ENCODE measurements around the gene GULP1.

The GULP1 gene

GRCh38 chr2:188596054-188596453 is 304.4 kb downstream of the GULP1 start:
- H3K4me2 ChIP-seq (ENCODE audit: low read length) = no peak overlapping the region
- H3K27me3 ChIP-seq (ENCODE audit: control insufficient read depth, low read length) = no peaks in the 10 kb centered on the region
- no peaks in the 10 kb centered on the region for H3K36me3 ChIP-seq (ENCODE audit: control insufficient read depth, low read length)
- no peaks in the 10 kb centered on the region for H3K4me1 ChIP-seq (ENCODE audit: control insufficient read depth, low read length)
- no peaks in the 10 kb centered on the region for H4K20me1 ChIP-seq (ENCODE audit: control insufficient read depth, insufficient read depth, low read depth, low read length)
- H3K4me3 ChIP-seq (ENCODE audit: low read length) = no peak overlapping the region
- TF ChIP-seq CTCF (IDR thresholded peaks at IDR 0.05; ENCODE audit: low read depth, low read length, poor library complexity, severe bottlenecking) = no peak
- no peak for TF ChIP-seq EZH2phosphoT487 (IDR thresholded peaks at IDR 0.05; ENCODE audit: borderline replicate concordance, low read length)
- H3K79me2 ChIP-seq (ENCODE audit: control insufficient read depth, low read length) = no peaks in the 10 kb centered on the region
- no peak overlapping the region for H3K27ac ChIP-seq (ENCODE audit: low read depth, low read length)
- no peaks in the 10 kb centered on the region for H3F3A ChIP-seq (ENCODE audit: control insufficient read depth, insufficient read depth)
- H3K9me3 ChIP-seq (ENCODE audit: control insufficient read depth, insufficient read depth, low read length) = no peaks in the 10 kb centered on the region
- no peaks in the 10 kb centered on the region for H3K9me2 ChIP-seq (replicated peaks; ENCODE audit: control insufficient read depth, low read length)

- no peak for TF ChIP-seq EZH2phosphoT487 (IDR thresholded peaks at IDR 0.05; ENCODE audit: borderline replicate concordance, low read length)
- TF ChIP-seq CTCF (IDR thresholded peaks at IDR 0.05; ENCODE audit: low read depth, low read length, poor library complexity, severe bottlenecking) = no peak
- H3K9me2 ChIP-seq (replicated peaks; ENCODE audit: control insufficient read depth, low read length) = no peaks in the 10 kb centered on the region
- no peaks in the 10 kb centered on the region for H3K9me3 ChIP-seq (ENCODE audit: control insufficient read depth, insufficient read depth, low read length)
- H3K4me2 ChIP-seq (ENCODE audit: low read length) = no peak overlapping the region
- no peaks in the 10 kb centered on the region for H3K4me1 ChIP-seq (ENCODE audit: control insufficient read depth, low read length)
- H3K36me3 ChIP-seq (ENCODE audit: control insufficient read depth, low read length) = no peaks in the 10 kb centered on the region
- no peaks in the 10 kb centered on the region for H4K20me1 ChIP-seq (ENCODE audit: control insufficient read depth, insufficient read depth, low read depth, low read length)
- no peak overlapping the region for H3K27ac ChIP-seq (ENCODE audit: low read depth, low read length)
- H3F3A ChIP-seq (ENCODE audit: control insufficient read depth, insufficient read depth) = no peaks in the 10 kb centered on the region
- H3K4me3 ChIP-seq (ENCODE audit: low read length) = no peak overlapping the region
- no peaks in the 10 kb centered on the region for H3K79me2 ChIP-seq (ENCODE audit: control insufficient read depth, low read length)
- H3K27me3 ChIP-seq (ENCODE audit: control insufficient read depth, low read length) = no peaks in the 10 kb centered on the region
These were observed 306.9 kb downstream of the GULP1 start for GRCh38 chr2:188598551-188598950.

GRCh38 chr2:188599140-188599539 is 307.5 kb downstream of the GULP1 start:
- no peak overlapping the region for H3K27ac ChIP-seq (ENCODE audit: low read depth, low read length)
- no peaks in the 10 kb centered on the region for H3K79me2 ChIP-seq (ENCODE audit: control insufficient read depth, low read length)
- no peaks in the 10 kb centered on the region for H3K4me1 ChIP-seq (ENCODE audit: control insufficient read depth, low read length)

More at GRCh38 chr2:188599140-188599539, 307.5 kb downstream of the GULP1 start:
- no peaks in the 10 kb centered on the region for H3K36me3 ChIP-seq (ENCODE audit: control insufficient read depth, low read length)
- TF ChIP-seq EZH2phosphoT487 (IDR thresholded peaks at IDR 0.05; ENCODE audit: borderline replicate concordance, low read length) (no peak), CTCF (IDR thresholded peaks at IDR 0.05; ENCODE audit: low read depth, low read length, poor library complexity, severe bottlenecking) (no peak)
- no peaks in the 10 kb centered on the region for H3K9me2 ChIP-seq (replicated peaks; ENCODE audit: control insufficient read depth, low read length)
- H3K4me2 ChIP-seq (ENCODE audit: low read length) = no peak overlapping the region
- no peak overlapping the region for H3K4me3 ChIP-seq (ENCODE audit: low read length)
- no peaks in the 10 kb centered on the region for H3K9me3 ChIP-seq (ENCODE audit: control insufficient read depth, insufficient read depth, low read length)
- H4K20me1 ChIP-seq (ENCODE audit: control insufficient read depth, insufficient read depth, low read depth, low read length) = no peaks in the 10 kb centered on the region
- H3K27me3 ChIP-seq (ENCODE audit: control insufficient read depth, low read length) = no peaks in the 10 kb centered on the region
- H3F3A ChIP-seq (ENCODE audit: control insufficient read depth, insufficient read depth) = no peaks in the 10 kb centered on the region
